IMR-90 (cell line): ENCODE measurements around the gene ARMH1. TPM values are rescaled to one million over a fixed set of nuclear protein-coding genes. Genes with fewer than 3 reads are reported as not detected.

ENCODE experiments used
- ATAC-seq: fragments of 200-7000 bp; cut with Tn5 transposase; 2 replicates; pipeline ENCODE4 v1.9.1; 2020; ENCODE audit warnings: low read depth, mild to moderate bottlenecking, moderate library complexity
- BruUV-seq: library from RNA; stranded (reverse); fragments of 400-500 nt; replicated peaks from 2 replicates; lab custom pipeline; 2021; lab: Mats Ljungman, UMichigan
- CTCF ChIA-PET: fragments of 300-600 bp; formaldehyde crosslinking; extraction: SDS; loops from one replicate; lab custom pipeline; 2021; ENCODE audit warnings: antibody characterized with exemption; lab: Yijun Ruan, JAX
- POLR2A ChIA-PET: fragments of 300-600 bp; sonication (Branson Sonifier 250); formaldehyde crosslinking; loops from one replicate; lab custom pipeline; 2022; ENCODE audit warnings: antibody characterized with exemption; ENCODE audit not compliant: unreplicated experiment; lab: Charles Lee
- DNase-seq: peaks from one replicate; pipeline ENCODE4 v3.0.0; 2013
- H2AFZ ChIP-seq: replicated peaks from 2 replicates; pipeline ENCODE3; 2013; ENCODE audit warnings: low read length, mild to moderate bottlenecking; ENCODE audit not compliant: poor library complexity
- H2AK5ac ChIP-seq: 2 replicates; pipeline ENCODE4 v1.6.1; 2013; ENCODE audit warnings: low read depth, low read length, inconsistent platforms
- H2AK9ac ChIP-seq: replicated peaks from 2 replicates; pipeline ENCODE3; 2013; ENCODE audit warnings: mild to moderate bottlenecking, low read depth, low read length, moderate library complexity; ENCODE audit not compliant: poor library complexity
- H2BK120ac ChIP-seq: 2 replicates; pipeline ENCODE4 v1.6.1; 2013; ENCODE audit warnings: low read depth, low read length, inconsistent platforms
- H2BK15ac ChIP-seq: 3 replicates; pipeline ENCODE4 v1.6.1; 2013; ENCODE audit warnings: low read depth, low read length, inconsistent platforms
- H2BK20ac ChIP-seq: 2 replicates; pipeline ENCODE4 v1.6.1; 2013; ENCODE audit warnings: low read depth, mild to moderate bottlenecking, inconsistent platforms, low read length, moderate library complexity
- H2BK5ac ChIP-seq: 2 replicates; pipeline ENCODE4 v1.6.1; 2013; ENCODE audit warnings: mild to moderate bottlenecking, low read depth, low read length, inconsistent platforms; ENCODE audit not compliant: poor library complexity, severe bottlenecking
- H3K14ac ChIP-seq: replicated peaks from 2 replicates; pipeline ENCODE4 v1.6.1; 2013; ENCODE audit warnings: low read depth, low read length, inconsistent platforms
- H3K18ac ChIP-seq: 2 replicates; pipeline ENCODE4 v1.6.1; 2013; ENCODE audit warnings: low read depth, low read length, control low read depth
- H3K23ac ChIP-seq: 2 replicates; pipeline ENCODE4 v1.6.1; 2013; ENCODE audit warnings: low read depth, low read length, inconsistent platforms
- H3K27ac ChIP-seq: 2 replicates; pipeline ENCODE4 v1.5.1; 2013; ENCODE audit warnings: mild to moderate bottlenecking, control low read depth, low read length; ENCODE audit not compliant: insufficient read depth
- H3K27me3 ChIP-seq: 2 replicates; pipeline ENCODE4 v1.6.1; 2013; ENCODE audit warnings: low read length; ENCODE audit not compliant: control insufficient read depth, insufficient read depth
- H3K36me3 ChIP-seq: 2 replicates; pipeline ENCODE4 v1.6.1; 2013; ENCODE audit warnings: low read length, mixed read lengths; ENCODE audit not compliant: control insufficient read depth, insufficient read depth
- H3K4ac ChIP-seq: 2 replicates; pipeline ENCODE4 v1.6.1; 2013; ENCODE audit warnings: low read depth, low read length, inconsistent platforms
- H3K4me1 ChIP-seq: 2 replicates; pipeline ENCODE4 v1.6.1; 2013; ENCODE audit warnings: low read length, mixed read lengths; ENCODE audit not compliant: control insufficient read depth, insufficient read depth
- H3K4me2 ChIP-seq: 2 replicates; pipeline ENCODE4 v1.6.1; 2013; ENCODE audit warnings: low read depth, mild to moderate bottlenecking, control low read depth, low read length, moderate library complexity
- H3K4me3 ChIP-seq: 2 replicates; pipeline ENCODE4 v1.5.1; 2013; ENCODE audit warnings: low read depth, mild to moderate bottlenecking, control low read depth, low read length, moderate library complexity; ENCODE audit not compliant: insufficient read depth
- H3K56ac ChIP-seq: 2 replicates; pipeline ENCODE4 v1.6.1; 2013; ENCODE audit warnings: low read length, inconsistent platforms; ENCODE audit not compliant: insufficient read depth; ENCODE audit errors: extremely low read depth
- H3K79me1 ChIP-seq, 2 experiments: 2 replicates each; pipeline ENCODE4 v1.6.1; 2013; ENCODE audit warnings: low read length in 2 of 2, inconsistent platforms in 1 of 2, low read depth in 1 of 2
- H3K9ac ChIP-seq: 2 replicates; pipeline ENCODE4 v1.6.1; 2013; ENCODE audit warnings: low read depth, low read length, control low read depth
- H3K9me1 ChIP-seq: 2 replicates; pipeline ENCODE4 v1.6.1; 2013; ENCODE audit warnings: low read length, inconsistent platforms; ENCODE audit not compliant: insufficient read depth
- H3K9me3 ChIP-seq: 2 replicates; pipeline ENCODE4 v1.6.1; 2013; ENCODE audit warnings: low read length; ENCODE audit not compliant: control insufficient read depth, insufficient read depth
- H4K20me1 ChIP-seq: 2 replicates; pipeline ENCODE4 v1.6.1; 2013; ENCODE audit warnings: low read length, inconsistent platforms; ENCODE audit not compliant: insufficient read depth
- H4K5ac ChIP-seq: 2 replicates; pipeline ENCODE4 v1.6.1; 2013; ENCODE audit warnings: mild to moderate bottlenecking, low read depth, low read length, control low read depth
- H4K8ac ChIP-seq, 2 experiments: 2 replicates each; pipeline ENCODE4 v1.6.1; 2013; ENCODE audit warnings: low read depth in 2 of 2, low read length in 2 of 2, control low read depth in 1 of 2, inconsistent platforms in 1 of 2
- H4K91ac ChIP-seq: 2 replicates; pipeline ENCODE4 v1.6.1; 2013; ENCODE audit warnings: low read depth, low read length, inconsistent platforms; ENCODE audit not compliant: insufficient read depth
- RAD21 ChIP-seq: IDR thresholded peaks from 2 replicates; pipeline ENCODE4 v1.6.1; 2012; ENCODE audit warnings: low read length, improper control_type of control experiment
- WGBS, 2 experiments: methylation state at CpG; one replicate each; pipeline versions ENCODE4 v1.1.5 to v1.1.7; 2013; ENCODE audit warnings: missing lambda C conversion rate in 2 of 2; ENCODE audit not compliant: insufficient read length in 1 of 2; ENCODE audit errors: extremely low coverage in 2 of 2; 5-methylcytosine and 5-hydroxymethylcytosine counted together
- dilution Hi-C: fragments of 300-500 bp; cut with HindIII; formaldehyde crosslinking; loops from one replicate; pipeline ENCODE4 v1.14.3; 2018; ENCODE audit warnings: low sequenced_read_pairs; ENCODE audit not compliant: unreplicated experiment
- in situ Hi-C: fragments of 300-500 bp; cut with MboI; formaldehyde crosslinking; loops from 3 replicates; pipeline ENCODE4 v1.14.3; 2019; ENCODE audit warnings: low sequenced_read_pairs, inconsistent platforms, mixed read lengths
- intact Hi-C: fragments of 100-400 bp; cut with micrococcal nuclease; formaldehyde crosslinking; loops from 2 replicates; pipeline ENCODE4 v1.10.0; 2022
- polyA plus RNA-seq, 3 experiments: library from polyadenylated mRNA; depleted of rRNA; stranded (reverse); fragments of >200 nt; gene quantifications; 2 replicates each; pipeline ENCODE4 v1.2.3, GENCODE V29; 2012; ENCODE audit warnings: low replicate concordance in 1 of 3
- total RNA-seq: library from RNA; depleted of rRNA; stranded (reverse); fragments of >200 nt; gene quantifications from 2 replicates; pipeline ENCODE4 v1.2.3, GENCODE V29; 2012

The ARMH1 gene
- total and polyA plus RNA-seq, 2 of the 4 experiments (the other 2 are of a cell fraction) = 0.36 to 0.72 TPM

DNA sequence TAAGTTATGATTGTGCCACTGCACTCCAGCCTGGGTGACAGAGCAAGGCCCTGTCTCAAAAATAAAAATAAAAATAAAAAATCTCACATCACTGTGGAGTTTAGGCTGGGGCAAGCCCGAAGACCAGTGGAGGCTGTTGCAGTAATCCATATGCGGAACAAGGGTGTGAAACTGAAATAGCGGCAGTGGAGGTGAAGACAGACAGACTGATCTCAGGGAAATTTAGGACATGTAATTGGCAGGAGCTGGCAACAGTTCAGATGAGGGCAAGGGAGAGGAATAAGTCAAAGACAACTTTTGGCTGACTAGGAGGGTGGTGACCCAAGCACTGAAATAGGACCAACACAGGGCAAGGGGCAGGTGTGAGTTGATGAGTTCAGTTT lies 8.4 kb downstream of the ARMH1 start:
- no peak overlapping the region for H3K4me2 ChIP-seq
- no peaks in the 10 kb centered on the region for H3K36me3 ChIP-seq
- no peak overlapping the region for H2AFZ ChIP-seq
- no peak overlapping the region for H4K5ac ChIP-seq
- H2BK15ac ChIP-seq = no peak overlapping the region
- no peak overlapping the region for H3K18ac ChIP-seq
- H3K4me3 ChIP-seq = no peak overlapping the region
- H4K8ac ChIP-seq = no peak overlapping the region
- no peak overlapping the region for H3K23ac ChIP-seq
- no peaks in the 10 kb centered on the region for H4K20me1 ChIP-seq
- no peaks in the 10 kb centered on the region; a peak in 1 of 4 replicates for H3K79me1 ChIP-seq
- H2BK5ac ChIP-seq = no peak overlapping the region
- WGBS, 2 experiments = 84% methylated on average over 3 of the region's 3 CpGs; no CpG with 5 or more reads in 1 of the 2 experiments
- no TSS peak for BruUV-seq
- CTCF ChIA-PET = no interaction called here
- H4K91ac ChIP-seq = no peak overlapping the region
- no peak overlapping the region for H3K56ac ChIP-seq
- POLR2A ChIA-PET = no interaction called here
- no peak overlapping the region for H3K4ac ChIP-seq
- no peak overlapping the region for H2AK5ac ChIP-seq
- no peak overlapping the region for H2BK120ac ChIP-seq
- no peak overlapping the region for H3K27ac ChIP-seq
- no peak for DNase-seq
- no peak for TF ChIP-seq RAD21
- no peak overlapping the region for H2AK9ac ChIP-seq
- ATAC-seq = no peak
- intact Hi-C loops (no loop called here), in situ Hi-C loops (no loop called here), dilution Hi-C loops (no loop called here)
- H3K9me1 ChIP-seq = no peaks in the 10 kb centered on the region
- no peak overlapping the region for H3K9ac ChIP-seq
- no peaks in the 10 kb centered on the region for H3K9me3 ChIP-seq
- no peak overlapping the region for H3K14ac ChIP-seq
- H3K4me1 ChIP-seq = no peaks in the 10 kb centered on the region
- peaks cover 5% of the 10 kb centered on the region for H3K27me3 ChIP-seq
- H2BK20ac ChIP-seq = no peak overlapping the region
